Stimulated activated CD4-positive, alpha-beta T cell treated with anti-CD3 and anti-CD28 coated beads, Interleukin-4, amount 100 ng/mL, for 24 hours (primary cell): ENCODE data around the gene TENM4.

Experiments
- DNase-seq: peaks from one replicate; pipeline ENCODE4 v3.0.0-alpha.2; 2020

The TENM4 gene

GRCh38 chr11:79101656-79102055, 339.2 kb downstream of the TENM4 start:
- DNase-seq, result no peak

- DNase-seq, result peak; percentile 14
These were observed 340.5 kb downstream of the TENM4 start for GRCh38 chr11:79100093-79100910.

- DNase-seq, result no peak
These were observed 342.7 kb downstream of the TENM4 start for GRCh38 chr11:79098146-79098545.

GRCh38 chr11:79097246-79097875, 343.5 kb downstream of the TENM4 start:
- DNase-seq, result no peak

- no peak for DNase-seq
These were observed 345.4 kb downstream of the TENM4 start for GRCh38 chr11:79095424-79095823.

GRCh38 chr11:79094616-79095015, 346.2 kb downstream of the TENM4 start:
- no peak for DNase-seq

- no peak for DNase-seq
These were observed 348.0 kb downstream of the TENM4 start for GRCh38 chr11:79092791-79093353.

- no peak for DNase-seq
These were observed 350.6 kb downstream of the TENM4 start for GRCh38 chr11:79090191-79090705.

- DNase-seq, result no peak
These were observed 351.2 kb downstream of the TENM4 start for GRCh38 chr11:79089601-79090000.

GRCh38 chr11:79088967-79089366, 351.9 kb downstream of the TENM4 start:
- DNase-seq, result no peak

- no peak for DNase-seq
These were observed 352.9 kb downstream of the TENM4 start for GRCh38 chr11:79087961-79088318.

GRCh38 chr11:79087238-79087960, 353.4 kb downstream of the TENM4 start:
- no peak for DNase-seq

- DNase-seq, result no peak
These were observed 354.8 kb downstream of the TENM4 start for GRCh38 chr11:79086056-79086455.

- no peak for DNase-seq
These were observed 356.4 kb downstream of the TENM4 start for GRCh38 chr11:79084382-79084781.

- no peak for DNase-seq
These were observed 357.5 kb downstream of the TENM4 start for GRCh38 chr11:79083352-79083751.

GRCh38 chr11:79082907-79083306, 357.9 kb downstream of the TENM4 start:
- DNase-seq, result no peak

- no peak for DNase-seq
These were observed 358.6 kb downstream of the TENM4 start for GRCh38 chr11:79082280-79082679.

- no peak for DNase-seq
These were observed 359.3 kb downstream of the TENM4 start for GRCh38 chr11:79081471-79082031.

- no peak for DNase-seq
These were observed 360.3 kb downstream of the TENM4 start for GRCh38 chr11:79080551-79080950.

GRCh38 chr11:79078999-79079398, 361.8 kb downstream of the TENM4 start:
- no peak for DNase-seq

GRCh38 chr11:79078456-79078855, 362.4 kb downstream of the TENM4 start:
- DNase-seq, result no peak

- DNase-seq, result no peak
These were observed 363.0 kb downstream of the TENM4 start for GRCh38 chr11:79077702-79078330.
